GM21423 (cell line): ENCODE measurements around the gene WASHC1.
"Not testable (repeated sequence)": the region's sequence is repeated elsewhere in the genome, so short reads cannot be mapped to it uniquely, and the experiment has no call there.

ENCODE experiments used
- ATAC-seq: cut with Tn5 transposase; IDR thresholded peaks from one replicate; pipeline ENCODE4 v1.9.1; 2021; ENCODE audit warnings: mild to moderate bottlenecking, moderate library complexity; ENCODE audit not compliant: unreplicated experiment

Gene WASHC1, protein sequence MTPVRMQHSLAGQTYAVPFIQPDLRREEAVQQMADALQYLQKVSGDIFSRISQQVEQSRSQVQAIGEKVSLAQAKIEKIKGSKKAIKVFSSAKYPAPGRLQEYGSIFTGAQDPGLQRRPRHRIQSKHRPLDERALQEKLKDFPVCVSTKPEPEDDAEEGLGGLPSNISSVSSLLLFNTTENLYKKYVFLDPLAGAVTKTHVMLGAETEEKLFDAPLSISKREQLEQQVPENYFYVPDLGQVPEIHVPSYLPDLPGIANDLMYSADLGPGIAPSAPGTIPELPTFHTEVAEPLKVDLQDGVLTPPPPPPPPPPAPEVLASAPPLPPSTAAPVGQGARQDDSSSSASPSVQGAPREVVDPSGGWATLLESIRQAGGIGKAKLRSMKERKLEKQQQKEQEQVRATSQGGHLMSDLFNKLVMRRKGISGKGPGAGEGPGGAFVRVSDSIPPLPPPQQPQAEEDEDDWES

DNA sequence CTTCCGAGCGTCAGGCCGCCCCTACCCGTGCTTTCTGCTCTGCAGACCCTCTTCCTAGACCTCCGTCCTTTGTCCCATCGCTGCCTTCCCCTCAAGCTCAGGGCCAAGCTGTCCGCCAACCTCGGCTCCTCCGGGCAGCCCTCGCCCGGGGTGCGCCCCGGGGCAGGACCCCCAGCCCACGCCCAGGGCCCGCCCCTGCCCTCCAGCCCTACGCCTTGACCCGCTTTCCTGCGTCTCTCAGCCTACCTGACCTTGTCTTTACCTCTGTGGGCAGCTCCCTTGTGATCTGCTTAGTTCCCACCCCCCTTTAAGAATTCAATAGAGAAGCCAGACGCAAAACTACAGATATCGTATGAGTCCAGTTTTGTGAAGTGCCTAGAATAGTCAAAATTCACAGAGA lies at the start of gene WASHC1:
WASHC1 (minus strand) TSS at position 101 of the 400 bp plus-strand sequence. CDS start 4,457 bp downstream, outside the sequence.
- ATAC-seq, result not testable (repeated sequence)

DNA sequence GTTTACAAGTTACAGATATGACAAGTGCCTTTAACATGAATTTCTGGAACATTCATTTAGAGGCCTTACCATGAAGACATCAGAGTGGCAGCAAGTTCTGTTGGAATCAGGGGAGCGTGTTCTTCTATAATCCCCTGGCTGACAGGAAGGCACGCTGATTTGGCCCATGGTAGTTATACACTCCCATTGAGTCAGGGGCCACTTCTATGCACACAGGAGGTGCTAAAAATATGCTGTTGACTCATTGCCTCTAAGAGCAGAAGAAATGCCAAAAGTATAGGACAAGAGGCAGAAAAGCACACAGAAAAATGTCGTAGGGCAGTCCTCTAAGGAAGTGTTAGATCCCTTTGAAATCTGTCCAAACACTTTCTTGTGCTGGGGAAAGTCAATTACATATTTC lies 49.1 kb upstream of the WASHC1 start:
- ATAC-seq, result not testable (repeated sequence)

DNA sequence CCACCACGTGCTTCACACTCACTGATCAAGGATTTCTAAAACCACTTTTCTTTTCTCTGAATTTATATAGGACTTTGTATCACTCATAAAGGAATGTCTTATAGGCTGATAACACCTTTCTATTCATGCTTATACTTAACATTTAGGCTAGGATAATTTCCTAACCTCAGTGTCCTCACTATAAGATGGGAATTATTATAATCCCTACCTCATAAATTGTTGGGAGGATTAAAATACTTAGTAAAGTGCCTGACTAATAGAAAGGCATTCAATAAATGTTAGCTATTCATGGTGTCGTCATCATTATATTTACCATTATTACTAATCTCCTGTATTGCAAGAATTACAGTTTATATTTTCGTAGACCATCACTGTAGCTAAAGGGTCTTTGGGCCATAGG lies 47.1 kb upstream of the WASHC1 start:
- not testable (repeated sequence) for ATAC-seq

DNA sequence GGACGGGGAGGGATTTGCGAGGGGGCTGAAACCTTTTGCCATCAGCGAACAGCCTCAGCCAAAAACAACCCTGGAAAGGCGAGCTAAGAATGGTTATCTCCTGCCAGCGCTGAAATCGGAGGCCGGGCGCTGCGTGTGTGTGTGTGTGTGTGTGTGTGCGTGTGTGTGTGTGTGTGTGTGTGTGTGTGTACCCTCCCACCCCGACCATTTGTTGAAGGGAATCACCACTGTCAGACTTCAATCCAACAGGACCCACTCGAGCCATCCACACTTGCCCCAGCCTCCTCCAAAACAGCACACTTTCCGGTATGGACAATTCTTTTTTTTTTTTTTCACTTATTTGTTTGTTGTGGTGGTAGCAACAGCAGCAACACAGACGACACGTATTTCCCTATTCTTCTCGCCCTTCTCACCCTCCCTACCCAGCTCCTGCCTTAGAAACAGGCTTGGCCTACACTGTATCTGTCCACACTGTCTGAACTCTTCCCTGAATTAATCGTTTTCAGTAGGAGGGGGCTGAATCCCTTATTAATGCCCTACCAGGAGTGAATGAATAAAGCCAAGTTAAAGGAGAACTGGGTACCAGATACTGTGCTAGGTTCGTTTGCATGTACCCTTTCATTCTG lies 44.8 kb upstream of the WASHC1 start:
- not testable (repeated sequence) for ATAC-seq

DNA sequence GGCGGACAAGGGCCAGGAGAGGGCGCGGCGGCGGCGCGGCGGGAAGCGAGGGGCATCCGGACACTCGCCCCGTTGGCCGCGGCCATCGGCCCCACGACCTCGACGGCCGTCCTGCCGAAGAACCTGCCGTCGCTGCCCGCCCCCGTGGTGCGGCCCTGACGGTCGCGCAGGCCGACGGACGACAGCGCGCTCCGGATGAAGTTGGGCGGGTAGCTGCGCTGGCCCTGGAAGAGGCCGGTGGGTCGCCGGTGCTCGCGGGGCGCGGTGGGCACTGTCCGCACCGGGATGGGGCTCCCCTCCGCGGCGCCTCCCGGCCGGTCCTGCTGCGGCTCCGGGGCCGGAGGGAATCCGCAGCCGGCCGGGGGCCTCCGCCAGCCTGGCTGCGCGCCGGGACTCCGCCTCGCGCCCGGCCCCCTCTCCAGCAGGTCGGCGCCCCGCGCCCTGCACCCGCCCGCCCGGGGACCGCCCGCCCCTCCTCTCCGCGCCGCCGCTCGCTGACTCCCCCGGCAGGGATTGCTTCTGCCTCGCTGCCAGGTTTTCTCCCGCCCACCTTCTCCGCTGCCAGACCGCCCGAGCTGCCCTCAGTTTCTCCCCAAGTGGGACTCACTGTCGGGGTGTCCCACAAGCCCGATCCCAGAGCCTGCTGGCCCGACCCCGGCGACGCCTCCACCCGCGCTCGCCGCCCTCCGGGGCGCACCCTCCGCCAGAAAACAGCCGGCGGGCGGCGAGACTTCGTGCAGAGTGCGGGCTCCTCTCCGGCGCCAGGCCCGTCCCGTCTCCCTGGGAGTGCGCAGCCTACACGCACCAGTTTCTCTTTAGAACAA lies 44.0 kb upstream of the WASHC1 start:
- ATAC-seq, result not testable (repeated sequence)

DNA sequence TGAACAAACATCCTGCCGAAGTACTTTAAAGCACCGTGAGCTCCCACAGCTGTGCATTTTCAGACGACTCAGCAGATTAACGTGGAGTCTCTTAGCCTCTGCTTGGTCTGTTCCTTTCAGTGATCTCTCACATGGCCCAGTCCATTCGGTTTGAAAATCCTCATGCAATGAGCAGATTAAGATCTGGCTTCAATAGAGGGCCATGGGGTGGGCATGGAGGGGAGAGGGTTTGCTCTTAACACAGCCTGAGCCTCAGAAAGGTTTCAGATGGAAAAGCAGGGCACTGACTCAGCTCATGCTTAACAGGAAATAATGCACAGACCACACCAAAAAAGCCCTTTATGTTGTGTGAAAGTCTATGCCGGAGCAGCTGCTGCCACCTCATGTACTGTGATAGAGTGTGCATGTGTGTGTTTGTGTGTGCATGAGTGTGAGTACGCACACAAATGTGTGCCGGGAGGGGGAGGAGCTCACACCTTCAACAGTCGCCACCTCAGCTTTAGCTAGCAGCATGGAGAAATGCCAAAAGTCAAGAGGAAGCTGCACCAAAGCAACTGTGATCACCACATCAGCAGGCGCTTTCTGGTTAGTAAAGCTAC lies 33.9 kb upstream of the WASHC1 start:
- ATAC-seq, result peak; percentile 91

DNA sequence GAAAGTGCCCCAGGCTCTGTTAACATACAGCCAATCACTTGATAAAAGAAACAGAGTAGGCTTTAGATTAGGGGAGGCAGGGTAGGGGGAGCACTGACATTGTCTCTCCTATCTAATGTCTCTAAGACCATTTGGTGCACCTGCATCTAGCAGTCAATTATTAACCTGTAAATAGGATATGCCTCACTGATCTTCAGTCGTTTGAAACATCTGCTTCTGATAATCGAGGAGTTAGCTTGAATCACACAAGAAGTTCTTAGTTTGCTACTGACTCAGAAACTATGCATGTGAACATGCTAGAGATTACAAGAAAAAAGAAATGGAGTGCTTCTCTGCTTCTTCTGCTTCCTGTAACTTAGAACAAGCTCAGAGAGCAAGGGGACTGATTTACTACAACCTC lies 23.4 kb upstream of the WASHC1 start:
- peak; percentile 82 for ATAC-seq

DNA sequence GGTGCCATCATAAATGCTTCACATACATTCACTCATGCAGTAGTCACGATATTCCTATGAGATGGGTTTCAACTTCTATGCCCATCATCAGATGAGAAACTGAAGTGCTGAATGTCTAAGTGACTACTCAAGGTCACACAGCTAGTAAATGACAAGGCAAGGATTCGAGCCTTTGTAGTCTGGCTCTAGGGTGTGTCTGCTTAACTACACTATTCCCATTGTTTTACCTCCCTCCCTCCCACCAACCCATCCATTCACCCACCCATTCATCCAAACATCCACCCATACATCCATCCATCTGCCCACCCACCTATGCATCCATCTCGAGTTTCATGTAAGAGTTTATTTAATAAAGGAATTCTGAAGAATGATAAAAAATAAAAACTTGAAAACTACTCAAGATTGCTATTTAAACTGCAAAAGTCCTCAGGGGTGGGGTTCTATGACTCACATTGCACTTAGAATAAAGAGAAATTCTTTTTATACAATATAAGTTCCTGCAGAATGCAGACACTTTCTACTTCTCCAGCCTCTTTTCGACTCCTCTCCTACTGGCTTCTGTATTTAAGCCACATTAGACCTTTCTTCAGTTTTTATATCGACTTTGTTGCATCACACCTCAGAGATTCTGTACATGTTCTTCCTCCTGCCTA lies 19.1 kb upstream of the WASHC1 start:
- ATAC-seq, result not testable (repeated sequence)

DNA sequence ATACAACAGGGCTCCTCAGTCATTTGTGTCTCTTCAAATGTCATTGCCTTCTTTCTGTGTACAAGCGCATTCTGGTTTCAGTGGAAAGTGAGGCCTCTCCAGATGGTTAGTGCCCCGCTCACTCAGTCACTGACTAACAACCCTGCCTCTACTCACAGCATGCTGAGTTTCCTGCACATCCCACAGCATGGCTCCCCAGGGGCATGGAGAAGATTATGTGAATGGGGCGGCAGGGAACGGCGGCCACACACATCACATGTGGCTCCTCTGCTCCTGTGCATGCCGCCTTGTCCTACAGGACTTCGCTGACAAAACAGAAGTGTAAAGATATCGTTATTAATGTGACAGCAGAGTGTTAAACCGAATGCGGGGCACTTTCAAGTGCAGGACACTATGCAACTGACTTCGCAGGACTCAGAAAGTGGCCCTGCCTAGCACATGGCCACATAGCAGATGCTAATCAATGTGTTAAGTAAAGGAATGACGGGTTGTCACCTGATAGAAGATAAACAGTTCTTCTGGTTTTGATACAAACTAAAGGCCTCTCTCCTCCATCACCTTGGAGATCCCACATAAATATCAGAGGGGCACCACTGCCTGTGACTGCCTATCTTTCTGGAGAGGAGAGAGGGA lies 17.5 kb upstream of the WASHC1 start:
- not testable (repeated sequence) for ATAC-seq

DNA sequence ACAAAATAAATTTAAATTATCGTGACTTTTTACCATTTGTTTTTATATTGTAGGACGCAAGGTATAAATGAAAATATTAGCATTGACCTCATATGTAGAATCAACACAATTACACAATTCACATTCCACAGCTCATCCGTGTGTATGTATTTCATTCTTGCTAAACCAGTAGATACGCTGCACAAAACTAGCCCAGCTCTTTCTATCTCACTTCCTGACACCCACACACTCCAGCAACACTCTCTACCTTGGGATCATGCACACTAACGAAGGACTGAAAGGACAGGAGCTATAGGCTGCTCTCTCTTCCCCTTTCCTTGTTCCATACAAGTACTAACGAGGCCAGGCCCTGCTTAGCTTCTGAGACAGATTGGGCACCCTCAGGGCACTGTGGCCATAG lies 16.9 kb upstream of the WASHC1 start:
- ATAC-seq, result not testable (repeated sequence)

DNA sequence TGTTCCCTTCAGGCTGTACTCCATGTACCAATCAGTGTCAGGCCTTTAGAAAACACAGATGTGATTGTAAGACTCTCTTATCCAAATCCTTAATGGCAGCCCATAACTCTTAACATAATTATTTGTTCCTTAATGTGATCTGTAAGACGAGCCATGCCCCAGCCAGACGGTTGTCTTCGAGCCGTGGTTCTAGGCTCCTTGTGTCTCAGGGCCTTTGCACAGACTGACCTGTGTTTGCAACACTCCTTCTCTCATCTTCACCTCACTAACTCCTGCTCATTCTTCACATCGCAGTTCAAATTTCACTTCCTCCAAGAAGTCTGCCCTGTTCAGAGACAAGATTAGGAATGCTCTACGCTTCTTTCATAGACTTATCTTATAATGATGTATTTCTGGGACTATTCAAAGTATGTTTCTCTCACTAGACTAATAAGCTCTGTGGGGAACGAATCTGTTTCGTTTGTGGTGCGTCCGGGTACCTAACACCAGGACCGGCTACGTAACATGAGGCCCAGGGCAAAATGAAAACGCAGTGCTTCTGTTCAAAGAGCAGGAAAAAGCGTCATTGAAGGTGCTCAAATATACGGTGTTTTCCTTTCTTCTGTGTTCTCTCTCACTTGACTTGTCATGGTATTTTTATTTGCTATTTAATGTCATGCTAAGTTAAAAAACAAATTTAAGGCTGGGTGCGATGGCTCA lies 16.1 kb upstream of the WASHC1 start:
- ATAC-seq, result not testable (repeated sequence)

DNA sequence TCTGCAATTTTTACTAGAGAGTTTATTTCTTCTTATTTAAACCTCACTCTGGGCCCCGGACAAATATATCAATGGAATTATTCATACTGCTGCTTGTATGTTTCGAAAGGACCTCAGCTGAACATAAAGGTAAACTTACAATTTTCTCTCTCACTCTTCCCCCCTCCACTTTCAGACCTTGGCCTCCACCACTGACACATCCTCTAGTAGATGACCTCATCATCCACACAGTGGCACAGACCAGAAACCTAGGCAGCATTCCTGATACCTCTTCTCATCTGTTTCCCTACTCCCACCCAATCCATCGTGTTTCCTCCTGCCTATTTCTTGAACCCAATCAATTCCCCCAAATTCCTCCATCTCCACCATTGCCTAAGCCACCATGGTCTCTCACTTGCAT lies 15.2 kb upstream of the WASHC1 start:
- not testable (repeated sequence) for ATAC-seq

DNA sequence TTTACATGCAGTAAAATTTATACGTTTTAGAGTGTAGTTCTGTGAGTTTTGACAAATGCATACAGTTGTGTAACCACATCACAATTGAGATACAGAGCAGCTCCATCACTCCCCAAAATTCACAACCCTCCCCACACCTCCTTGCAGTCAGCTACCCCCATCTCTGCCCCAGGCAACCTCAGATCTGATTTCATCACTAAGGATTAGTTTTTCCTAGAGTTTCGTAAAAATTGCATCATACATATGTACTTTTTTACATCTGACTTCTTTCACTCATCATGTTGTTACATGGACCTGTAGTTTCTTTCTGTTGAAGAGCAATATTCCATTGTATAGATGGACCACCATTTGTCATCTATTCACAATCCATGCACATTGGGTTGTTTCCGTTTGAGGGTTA lies 14.4 kb upstream of the WASHC1 start:
- ATAC-seq, result not testable (repeated sequence)

DNA sequence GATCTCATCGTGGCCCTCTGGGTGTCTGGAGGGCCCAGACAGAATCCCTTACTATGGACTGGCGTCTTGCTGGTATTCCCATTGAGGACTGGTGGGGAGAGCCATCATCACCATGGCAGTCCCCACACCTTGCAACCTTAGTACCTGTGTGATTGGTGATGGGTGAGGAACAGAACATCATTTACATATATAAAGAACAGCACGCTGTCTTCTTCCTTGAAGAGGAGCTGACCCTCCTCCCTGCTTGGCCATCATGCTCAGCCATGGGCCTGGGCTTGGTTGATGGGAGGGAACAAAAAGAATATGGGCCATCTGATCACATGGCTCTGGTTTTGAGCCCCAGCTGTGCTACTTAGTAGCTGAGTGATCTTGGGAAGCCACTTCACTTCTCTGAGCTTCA lies 13.9 kb upstream of the WASHC1 start:
- ATAC-seq, result not testable (repeated sequence)

DNA sequence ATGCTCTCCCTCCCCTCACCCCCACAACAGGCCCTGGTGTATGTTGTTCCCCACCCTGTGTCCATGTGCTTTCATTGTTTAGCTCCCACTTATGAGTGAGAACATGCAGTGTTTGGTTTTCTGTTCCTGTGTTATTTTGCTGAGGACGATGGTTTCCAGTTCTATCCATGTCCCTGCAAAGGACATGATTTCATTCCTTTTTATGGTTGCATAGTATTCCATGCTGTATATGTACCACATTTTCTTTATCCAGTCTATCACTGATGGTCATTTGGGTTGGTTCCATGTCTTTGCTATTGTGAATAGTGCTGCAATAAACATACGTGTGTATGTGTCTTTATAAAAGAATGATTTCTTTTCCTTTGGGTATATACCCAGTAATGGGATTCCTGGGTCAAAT lies 12.6 kb upstream of the WASHC1 start:
- ATAC-seq, result not testable (repeated sequence)

DNA sequence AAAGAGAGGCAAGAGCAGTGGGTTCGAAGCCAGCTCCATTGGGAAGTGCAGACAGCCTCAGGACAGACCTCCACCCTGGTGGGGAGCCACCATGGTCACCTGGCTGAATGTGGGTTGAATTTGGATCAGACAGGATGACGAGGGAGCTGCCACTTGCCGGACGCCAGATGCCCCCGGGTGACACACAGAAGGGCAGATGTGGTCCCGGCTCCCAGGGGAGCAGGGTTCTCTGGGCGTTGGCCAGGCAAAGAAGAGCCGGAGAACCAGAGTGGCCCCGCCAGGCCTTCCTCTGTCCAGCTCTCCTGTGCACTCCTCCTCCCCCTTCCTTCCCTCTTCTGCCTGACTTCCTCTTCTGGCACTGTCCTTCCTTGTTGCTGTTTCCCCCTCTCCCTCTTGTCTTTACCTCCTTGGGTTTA lies 12.0 kb upstream of the WASHC1 start:
- ATAC-seq, result not testable (repeated sequence)

DNA sequence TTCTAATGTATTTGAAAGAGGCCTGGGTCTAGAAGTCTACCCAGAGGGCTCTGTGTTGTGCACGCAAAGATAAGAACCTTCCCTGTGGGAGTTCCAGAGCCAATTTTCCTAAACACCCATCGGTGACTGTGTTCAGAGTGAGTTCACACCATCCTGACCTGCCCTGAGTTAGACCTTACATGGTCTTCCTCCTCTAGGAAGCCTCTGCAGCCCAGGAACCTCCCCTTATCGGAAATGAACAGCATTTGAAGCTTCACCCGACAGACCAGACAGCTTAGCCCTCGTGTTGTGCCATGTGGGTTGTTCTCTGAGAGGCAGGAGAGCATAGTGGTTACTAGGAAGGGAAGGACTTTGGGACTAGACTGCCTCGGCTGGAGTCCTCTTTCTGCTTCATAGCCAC lies 3.1 kb upstream of the WASHC1 start:
- ATAC-seq, result not testable (repeated sequence)

DNA sequence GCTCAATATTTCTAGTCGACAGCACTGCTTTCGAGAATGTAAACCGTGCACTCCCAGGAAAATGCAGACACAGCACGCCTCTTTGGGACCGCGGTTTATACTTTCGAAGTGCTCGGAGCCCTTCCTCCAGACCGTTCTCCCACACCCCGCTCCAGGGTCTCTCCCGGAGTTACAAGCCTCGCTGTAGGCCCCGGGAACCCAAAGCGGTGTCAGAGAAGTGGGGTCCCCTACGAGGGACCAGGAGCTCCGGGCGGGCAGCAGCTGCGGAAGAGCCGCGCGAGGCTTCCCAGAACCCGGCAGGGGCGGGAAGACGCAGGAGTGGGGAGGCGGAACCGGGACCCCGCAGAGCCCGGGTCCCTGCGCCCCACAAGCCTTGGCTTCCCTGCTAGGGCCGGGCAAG lies 481 bp downstream of the WASHC1 start:
- ATAC-seq, result not testable (repeated sequence)

DNA sequence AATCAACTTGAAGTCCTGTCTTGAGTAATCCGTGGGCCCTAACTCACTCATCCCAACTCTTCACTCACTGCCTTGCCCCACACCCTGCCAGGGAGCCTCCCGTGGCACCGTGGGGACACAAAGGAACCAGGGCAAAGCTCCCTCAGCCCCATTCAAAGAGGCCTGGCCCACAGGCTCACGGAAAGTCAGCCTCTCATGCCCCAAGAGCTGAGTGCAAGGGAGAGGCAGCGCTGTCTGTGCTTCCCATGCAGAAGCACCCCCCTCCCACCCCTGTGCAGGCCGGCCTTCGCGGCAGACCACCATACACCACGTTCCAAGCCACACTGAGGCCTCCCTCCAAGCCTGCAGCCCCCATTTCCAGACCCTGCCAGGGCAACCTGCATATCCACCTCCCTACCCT lies 7.6 kb downstream of the WASHC1 start:
- ATAC-seq, result not testable (repeated sequence)
